Endothelial cell of umbilical vein (primary cell): ENCODE measurements around the gene DDX43. TPM values are rescaled to one million over a fixed set of nuclear protein-coding genes. Genes with fewer than 3 reads are reported as not detected.
A peak's percentile ranks its signal among the peaks of the same experiment; 100 is the strongest.

Experiments used
- BruUV-seq: library from RNA; stranded (reverse); fragments of 400-500 nt; replicated peaks from 2 replicates; lab custom pipeline; 2021; lab: Mats Ljungman, UMichigan
- CTCF ChIA-PET: fragments of 300-600, 350-600 bp; sonication (Branson Sonifier 250); formaldehyde crosslinking; loops from one replicate; lab custom pipeline; 2021; ENCODE audit warnings: antibody characterized with exemption, inconsistent platforms; lab: Charles Lee
- POLR2A ChIA-PET: fragments of 300-600, 350-600 bp; sonication (Branson Sonifier 250); formaldehyde crosslinking; loops from one replicate; lab custom pipeline; 2021; ENCODE audit warnings: antibody characterized with exemption, inconsistent platforms; lab: Charles Lee
- DNase-seq: peaks from one replicate; pipeline ENCODE4 v3.0.0-alpha.2; 2011; ENCODE audit warnings: low read depth, low spot score
- FAIRE-seq: peaks from 2 replicates; lab custom pipeline; 2011; peaks lifted over from hg19 to GRCh38; lab: Jason Lieb, UNC
- H2AFZ ChIP-seq: 2 replicates; pipeline ENCODE4 v1.6.0; 2012; ENCODE audit warnings: low read depth, low read length, control low read depth, inconsistent platforms
- H3K27ac ChIP-seq: 2 replicates; pipeline ENCODE4 v1.5.1; 2011; ENCODE audit warnings: low read depth, mild to moderate bottlenecking, control low read depth, low read length, moderate library complexity; ENCODE audit not compliant: insufficient read depth
- H3K27me3 ChIP-seq, 2 experiments: 2 replicates each; pipeline versions ENCODE4 v1.6.0 to v1.6.1; 2011; ENCODE audit warnings: low read length in 2 of 2, mixed read lengths in 1 of 2; ENCODE audit not compliant: control insufficient read depth in 2 of 2, insufficient read depth in 2 of 2
- H3K36me3 ChIP-seq, 2 experiments: 2 replicates in 1 of 2; 3 replicates in 1 of 2; pipeline ENCODE4 v1.5.1; 2011; ENCODE audit warnings: low read length in 2 of 2, mild to moderate bottlenecking in 1 of 2, moderate library complexity in 1 of 2; ENCODE audit not compliant: control insufficient read depth in 2 of 2, insufficient read depth in 2 of 2; ENCODE audit errors: extremely low read depth in 1 of 2
- H3K4me1 ChIP-seq: 3 replicates; pipeline ENCODE4 v1.5.1; 2011; ENCODE audit warnings: mild to moderate bottlenecking, low read length; ENCODE audit not compliant: control insufficient read depth, insufficient read depth; ENCODE audit errors: extremely low read depth
- H3K4me2 ChIP-seq: 2 replicates; pipeline ENCODE4 v1.6.1; 2011; ENCODE audit warnings: low read length, control low read depth, mixed read lengths; ENCODE audit not compliant: insufficient read depth
- H3K4me3 ChIP-seq, 3 experiments: fragments of 200-600 bp in 1 of 3; sonication (generic), shearing (Covaris generic) in 1 of 3; replicated peaks in 1 of 3; 2 replicates each; pipeline ENCODE4 v1.5.1; 2011 to 2016; ENCODE audit warnings: control low read depth in 3 of 3, low read length in 3 of 3, mild to moderate bottlenecking in 2 of 3, inconsistent platforms in 1 of 3, low read depth in 1 of 3, moderate library complexity in 1 of 3; ENCODE audit not compliant: insufficient read depth in 1 of 3
- H3K79me2 ChIP-seq: 2 replicates; pipeline ENCODE4 v1.6.0; 2012; ENCODE audit warnings: low read length, inconsistent platforms; ENCODE audit not compliant: control insufficient read depth, insufficient read depth
- H3K9ac ChIP-seq: replicated peaks from 2 replicates; pipeline ENCODE3; 2011; ENCODE audit warnings: low read length, control low read depth; ENCODE audit not compliant: insufficient read depth; ENCODE audit errors: extremely low read depth
- H3K9me1 ChIP-seq: replicated peaks from 3 replicates; pipeline ENCODE4 v1.6.0; 2011; ENCODE audit warnings: mild to moderate bottlenecking, low read length; ENCODE audit not compliant: control insufficient read depth, insufficient read depth; ENCODE audit errors: extremely low read depth
- H3K9me3 ChIP-seq: replicated peaks from 2 replicates; pipeline ENCODE4 v1.5.1; 2012; ENCODE audit warnings: low read length, inconsistent platforms; ENCODE audit not compliant: control insufficient read depth, insufficient read depth
- H4K20me1 ChIP-seq: replicated peaks from 2 replicates; pipeline ENCODE3; 2011; ENCODE audit warnings: mild to moderate bottlenecking, low read length; ENCODE audit not compliant: control insufficient read depth, insufficient read depth; ENCODE audit errors: extremely low read depth
- EZH2 ChIP-seq: IDR thresholded peaks from 2 replicates; pipeline ENCODE4 v1.6.1; 2012; ENCODE audit warnings: borderline replicate concordance, low read depth, mild to moderate bottlenecking, moderate library complexity, low read length, inconsistent platforms; ENCODE audit not compliant: severe bottlenecking
- FOS ChIP-seq: IDR thresholded peaks from 2 replicates; pipeline ENCODE4 v1.6.1; 2011; ENCODE audit warnings: mild to moderate bottlenecking, low read length, moderate library complexity, borderline replicate concordance; ENCODE audit not compliant: insufficient read depth
- GATA2 ChIP-seq: IDR thresholded peaks from 2 replicates; pipeline ENCODE4 v1.7.0; 2011; ENCODE audit warnings: low read depth, mild to moderate bottlenecking, moderate library complexity, mixed read lengths, low read length; ENCODE audit not compliant: insufficient read length, insufficient read depth
- JUN ChIP-seq: IDR thresholded peaks from 2 replicates; pipeline ENCODE4 v1.6.1; 2011; ENCODE audit warnings: borderline replicate concordance, low read depth; ENCODE audit not compliant: insufficient read length, insufficient read depth
- MYC ChIP-seq: IDR thresholded peaks from one replicate; pipeline ENCODE4 v1.6.1; 2011; ENCODE audit warnings: mild to moderate bottlenecking, low read depth, low read length
- POLR2A ChIP-seq: IDR thresholded peaks from 2 replicates; pipeline ENCODE4 v1.6.1; 2012; ENCODE audit warnings: low read depth, mild to moderate bottlenecking, control low read depth, low read length
- POLR2AphosphoS5 ChIP-seq: IDR thresholded peaks from 2 replicates; pipeline ENCODE4 v1.6.1; 2012; ENCODE audit warnings: low read depth, mild to moderate bottlenecking, control low read depth, low read length, moderate library complexity; ENCODE audit not compliant: insufficient read depth
- dilution Hi-C: fragments of 300-500 bp; cut with MboI; formaldehyde crosslinking; loops from one replicate; pipeline ENCODE4 v1.15.0; 2019; ENCODE audit warnings: low sequenced_read_pairs; ENCODE audit not compliant: extremely low pct_ligation_motif_present
- intact Hi-C: fragments of 100-400 bp; cut with micrococcal nuclease; formaldehyde crosslinking; loops from one replicate; pipeline ENCODE4 v1.10.0; 2022
- polyA plus RNA-seq, 4 experiments: library from polyadenylated mRNA; depleted of rRNA in 3 of 4; stranded (reverse) in 3 of 4; unstranded in 1 of 4; fragments of >200 nt; gene quantifications; 2 replicates each; pipeline versions ENCODE4 v1.2.1 to v1.2.3, GENCODE V29; 2011 to 2012; ENCODE audit warnings: missing spikeins in 1 of 4
- total RNA-seq: library from RNA; stranded (reverse); gene quantifications from 2 replicates; pipeline ENCODE4 v1.2.3, GENCODE V29; 2021
- TF ChIP-seq, protein P1 (sequence below), 2 donors: IDR thresholded peaks; 1 replicate in 1 of 2; 2 replicates in 1 of 2; pipeline ENCODE4 v1.5.1; 2011; ENCODE audit warnings: low read length in 2 of 2, mild to moderate bottlenecking in 2 of 2, moderate library complexity in 2 of 2, control low read depth in 1 of 2, inconsistent platforms in 1 of 2, low read depth in 1 of 2; ENCODE audit not compliant: insufficient read depth in 1 of 2; ENCODE audit errors: extremely low read depth in 1 of 2
- TF ChIP-seq, protein P2 (sequence below): IDR thresholded peaks from 2 replicates; pipeline ENCODE4 v1.6.1; 2011; ENCODE audit not compliant: insufficient read depth, insufficient read length

Gene DDX43
- total and polyA plus RNA-seq, 2 donors (not counting 3 experiments of a cell fraction or from before 2014, with no cell fraction given), result 0.95 to 1.2 TPM

DNA sequence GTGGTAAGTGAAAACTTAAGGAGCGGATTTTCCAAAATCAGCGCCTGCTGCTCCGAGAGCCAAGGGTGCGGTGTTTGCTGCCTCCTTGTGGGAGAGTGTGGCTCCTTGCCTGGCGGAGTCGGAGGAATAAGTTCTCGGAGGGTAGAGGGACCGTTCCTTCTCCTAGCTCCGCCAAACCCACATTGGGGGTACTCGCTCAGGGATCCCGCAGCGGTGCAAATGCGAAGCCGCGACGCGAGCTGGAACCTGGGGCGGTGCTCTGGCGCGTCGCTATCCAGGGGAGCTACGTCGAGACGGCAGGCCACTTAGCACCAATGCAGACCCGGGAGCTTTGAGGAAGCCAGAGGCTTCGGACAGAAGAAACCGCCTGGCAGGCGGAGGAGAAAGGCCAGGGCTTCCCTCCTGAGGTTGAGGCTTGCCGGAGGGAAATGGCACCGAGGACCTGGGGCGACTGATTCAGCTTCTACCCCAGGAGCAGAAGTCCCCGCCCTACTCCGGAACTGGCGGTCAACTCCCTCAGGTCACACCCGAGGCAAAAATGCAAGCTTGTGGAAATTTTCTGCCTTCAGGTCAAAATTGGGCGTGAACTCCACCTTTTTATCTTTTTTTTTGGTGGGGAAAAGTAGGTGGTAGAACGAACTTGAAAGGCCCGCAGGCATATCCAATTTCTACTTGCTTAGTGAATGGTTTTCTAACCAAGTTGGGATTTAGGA, 5.7 kb upstream of the DDX43 start:
- no peaks in the 10 kb centered on the region for H3K36me3 ChIP-seq
- H2AFZ ChIP-seq, result peak overlapping the region; percentile 100
- H4K20me1 ChIP-seq, result no peaks in the 10 kb centered on the region
- DNase-seq, result peak; percentile 64
- H3K27me3 ChIP-seq, result no peaks in the 10 kb centered on the region
- dilution Hi-C loops, result no loop called here
- H3K4me1 ChIP-seq, result peaks cover 10% of the 10 kb centered on the region
- H3K9me1 ChIP-seq, result no peaks in the 10 kb centered on the region
- intact Hi-C loops, result loop anchor here (5.0 kb wide), 1 partner anchor 102 kb away; no protein-coding TSS in a partner anchor
- H3K4me3 ChIP-seq, result peak overlapping the region; percentile 35 to 41 (median 37)
- H3K4me2 ChIP-seq, result peak overlapping the region; percentile 98
- H3K27ac ChIP-seq, result no peak overlapping the region
- POLR2A ChIA-PET, result no interaction called here
- BruUV-seq, result no TSS peak
- TF ChIP-seq, protein P1, sequence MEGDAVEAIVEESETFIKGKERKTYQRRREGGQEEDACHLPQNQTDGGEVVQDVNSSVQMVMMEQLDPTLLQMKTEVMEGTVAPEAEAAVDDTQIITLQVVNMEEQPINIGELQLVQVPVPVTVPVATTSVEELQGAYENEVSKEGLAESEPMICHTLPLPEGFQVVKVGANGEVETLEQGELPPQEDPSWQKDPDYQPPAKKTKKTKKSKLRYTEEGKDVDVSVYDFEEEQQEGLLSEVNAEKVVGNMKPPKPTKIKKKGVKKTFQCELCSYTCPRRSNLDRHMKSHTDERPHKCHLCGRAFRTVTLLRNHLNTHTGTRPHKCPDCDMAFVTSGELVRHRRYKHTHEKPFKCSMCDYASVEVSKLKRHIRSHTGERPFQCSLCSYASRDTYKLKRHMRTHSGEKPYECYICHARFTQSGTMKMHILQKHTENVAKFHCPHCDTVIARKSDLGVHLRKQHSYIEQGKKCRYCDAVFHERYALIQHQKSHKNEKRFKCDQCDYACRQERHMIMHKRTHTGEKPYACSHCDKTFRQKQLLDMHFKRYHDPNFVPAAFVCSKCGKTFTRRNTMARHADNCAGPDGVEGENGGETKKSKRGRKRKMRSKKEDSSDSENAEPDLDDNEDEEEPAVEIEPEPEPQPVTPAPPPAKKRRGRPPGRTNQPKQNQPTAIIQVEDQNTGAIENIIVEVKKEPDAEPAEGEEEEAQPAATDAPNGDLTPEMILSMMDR (IDR thresholded peaks at IDR 0.05; ENCODE audit: extremely low read depth in 1 of 2, insufficient read depth in 1 of 2, low read depth in 1 of 2, low read length in 2 of 2), result peak; percentile 60 to 69
- TF ChIP-seq EZH2, result no peak
- peak overlapping the region; percentile 8 for H3K9ac ChIP-seq
- H3K79me2 ChIP-seq, result no peaks in the 10 kb centered on the region
- CTCF ChIA-PET, result interaction anchor here (0.5 to 2.1 kb wide), 23 partner anchors 8 to 772 kb away, joined by 3 to 26 read pairs (median 3); partner anchors contain the start of genes CGAS, MTO1 and OOEP
- no peaks in the 10 kb centered on the region for H3K9me3 ChIP-seq
- peak; percentile 82 for FAIRE-seq

DNA sequence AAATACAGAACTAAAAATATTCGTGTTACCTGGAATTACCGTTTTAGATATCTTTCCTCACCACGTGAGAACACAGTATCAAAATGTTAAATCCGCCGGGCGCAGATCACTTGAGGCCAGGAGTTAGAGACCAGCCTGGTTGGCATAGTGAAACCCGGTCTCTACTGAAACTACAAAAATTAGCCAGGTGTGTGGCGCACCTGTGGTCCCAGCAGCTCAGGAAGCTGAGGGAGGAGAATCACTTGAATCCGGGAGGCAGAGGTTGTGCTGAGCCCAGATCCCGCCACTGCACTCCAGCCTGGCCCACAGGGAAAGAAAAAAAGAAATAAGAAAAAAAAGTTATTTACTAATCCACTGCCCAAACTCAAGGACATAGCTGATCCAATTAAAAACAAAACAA, 4.8 kb upstream of the DDX43 start:
- POLR2A ChIA-PET, result no interaction called here
- CTCF ChIA-PET, result interaction anchor here (2.1 kb wide), 1 partner anchor 16 kb away, joined by 5 read pairs; no protein-coding TSS in a partner anchor

More for the DNA sequence above, 4.8 kb upstream of the DDX43 start:
- DNase-seq (no peak), FAIRE-seq (no peak)
- Histone ChIP-seq H3K4me3 (no peak overlapping the region), H3K36me3 (no peaks in the 10 kb centered on the region), H2AFZ (no peak overlapping the region), H3K4me1 (peaks cover 10% of the 10 kb centered on the region), H3K27ac (no peak overlapping the region), H3K4me2 (no peak overlapping the region), H3K9me3 (no peaks in the 10 kb centered on the region), H3K27me3 (no peaks in the 10 kb centered on the region), H3K9me1 (no peaks in the 10 kb centered on the region), H3K79me2 (no peaks in the 10 kb centered on the region), H4K20me1 (no peaks in the 10 kb centered on the region), H3K9ac (no peak overlapping the region)
- TF ChIP-seq, protein P1 (IDR thresholded peaks at IDR 0.05; ENCODE audit: extremely low read depth in 1 of 2, insufficient read depth in 1 of 2, low read depth in 1 of 2, low read length in 2 of 2), result no peak
- TF ChIP-seq POLR2AphosphoS5 (no peak), GATA2 (no peak), EZH2 (no peak), FOS (no peak), JUN (no peak), MYC (no peak), POLR2A (no peak)
- TF ChIP-seq, protein P2, sequence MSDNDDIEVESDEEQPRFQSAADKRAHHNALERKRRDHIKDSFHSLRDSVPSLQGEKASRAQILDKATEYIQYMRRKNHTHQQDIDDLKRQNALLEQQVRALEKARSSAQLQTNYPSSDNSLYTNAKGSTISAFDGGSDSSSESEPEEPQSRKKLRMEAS, result no peak
- intact Hi-C loops, result loop anchor here (5.0 kb wide), 1 partner anchor 103 kb away; no protein-coding TSS in a partner anchor
- dilution Hi-C loops, result no loop called here
- no TSS peak for BruUV-seq
